WI38 (cell line): Measurements from ENCODE around the gene GAB1.

Experiments
- H3K4me3 ChIP-seq: 2 replicates; pipeline ENCODE4 v1.5.1; 2011; ENCODE audit warnings: low read depth, mild to moderate bottlenecking, control low read depth, low read length
- CTCF ChIP-seq: IDR thresholded peaks from 2 replicates; pipeline ENCODE4 v1.5.1; 2012; ENCODE audit warnings: low read depth, mild to moderate bottlenecking, control low read depth, low read length

Gene GAB1

GRCh38 chr4:143405075-143405730 lies 68.5 kb downstream of the GAB1 start:
- TF ChIP-seq CTCF, result no peak
- no peak overlapping the region for H3K4me3 ChIP-seq

- TF ChIP-seq CTCF, result no peak
- H3K4me3 ChIP-seq, result no peak overlapping the region
Observed at GRCh38 chr4:143406523-143406922, 69.8 kb downstream of the GAB1 start.

- H3K4me3 ChIP-seq, result no peak overlapping the region
- TF ChIP-seq CTCF, result no peak
Observed at GRCh38 chr4:143407474-143407873, 70.8 kb downstream of the GAB1 start.

GRCh38 chr4:143407888-143408287 lies 71.2 kb downstream of the GAB1 start:
- no peak for TF ChIP-seq CTCF
- H3K4me3 ChIP-seq, result no peak overlapping the region

- no peak for TF ChIP-seq CTCF
- H3K4me3 ChIP-seq, result no peak overlapping the region
Observed at GRCh38 chr4:143410015-143410414, 73.3 kb downstream of the GAB1 start.

GRCh38 chr4:143411527-143412419 lies 75.1 kb downstream of the GAB1 start:
- no peak for TF ChIP-seq CTCF
- no peak overlapping the region for H3K4me3 ChIP-seq

GRCh38 chr4:143412420-143412758 lies 75.7 kb downstream of the GAB1 start:
- no peak for TF ChIP-seq CTCF
- H3K4me3 ChIP-seq, result no peak overlapping the region
